Measurements from ENCODE around the gene CTTN. TPM values are rescaled to one million over a fixed set of nuclear protein-coding genes. Genes with fewer than 3 reads are reported as not detected.

The CTTN gene
- total RNA-seq, 4 donors from 2014 or later: 111 to 164 (median 146) TPM

DNA sequence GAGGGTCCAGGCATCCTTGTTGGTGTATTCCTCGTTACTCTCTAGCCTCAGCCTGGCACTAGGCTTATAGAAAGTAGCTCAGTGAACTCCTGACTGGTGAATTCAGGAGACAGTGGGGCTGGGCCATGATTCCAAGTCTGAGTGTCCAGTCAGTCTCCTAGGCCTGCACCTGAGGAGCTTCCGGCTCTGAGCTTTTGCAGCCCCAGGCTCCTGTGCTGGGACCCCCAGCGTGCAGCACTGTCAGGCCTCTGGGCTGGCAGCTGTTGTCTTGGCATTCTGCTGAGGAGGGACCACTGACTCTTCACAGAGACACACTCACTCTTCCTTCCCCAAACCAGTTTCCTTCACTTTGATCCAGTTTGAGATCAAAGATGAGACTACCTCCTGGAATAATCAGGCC, 82.4 kb downstream of the CTTN start:
- H3K4me3 ChIP-seq: no peak overlapping the region
- WGBS: 88% methylated on average over 3 of the region's 3 CpGs
- intact Hi-C loops (cut with DNase I): no loop called here

DNA sequence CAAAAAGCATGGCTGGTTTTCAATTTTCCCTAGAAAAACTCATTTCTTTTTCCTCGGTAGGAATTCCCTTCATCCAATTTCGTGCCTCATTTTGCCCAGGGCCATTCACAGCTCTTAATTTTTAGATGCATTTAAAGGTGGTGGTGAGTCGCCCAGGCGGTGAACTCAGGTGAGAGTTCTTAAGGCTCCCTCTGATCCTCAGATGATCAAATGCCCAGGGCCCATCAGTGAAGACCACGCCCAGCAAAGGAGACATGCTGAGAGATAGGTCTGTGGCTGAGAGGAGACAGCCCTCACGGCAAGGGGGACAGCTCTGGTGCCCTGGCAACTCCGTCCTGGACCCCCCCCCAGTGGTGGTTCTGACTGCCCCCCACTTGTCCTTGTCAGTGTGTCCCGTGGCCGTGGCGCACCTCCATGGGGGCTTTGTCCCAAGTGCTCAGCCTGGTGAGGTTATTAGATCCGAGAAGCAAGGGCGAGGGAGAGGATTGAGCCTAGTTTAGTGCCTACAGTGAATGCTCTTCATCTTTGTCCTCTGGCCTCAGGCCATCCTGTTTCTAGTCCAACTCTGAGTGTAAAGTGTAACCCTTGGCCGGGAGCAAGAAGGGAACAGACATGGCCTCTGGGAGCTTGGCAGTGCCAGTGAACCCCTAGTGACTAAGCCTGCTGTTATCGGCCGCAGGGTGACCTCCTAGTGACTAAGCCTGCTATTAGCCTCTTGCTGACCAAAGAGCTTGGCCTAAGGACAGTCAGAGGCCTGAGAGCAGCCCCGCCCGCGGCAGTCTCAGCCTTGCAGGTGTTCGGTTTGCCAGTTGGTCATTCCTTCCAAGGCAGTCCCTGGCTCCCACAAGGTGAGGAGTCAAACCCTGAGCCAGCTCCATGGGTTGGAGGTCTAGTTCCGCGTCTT, 83.5 kb downstream of the CTTN start:
- 83% methylated on average over 19 of the region's 21 CpGs for WGBS
- Histone ChIP-seq H3K27ac (replicated peaks in 1 of 4) (peak overlapping the region in 3 of 4 donors; percentile 22 to 63 (median 44)), H3K9me3 (no peaks in the 10 kb centered on the region), H3K4me3 (no peak overlapping the region), H3K4me1 (peaks cover 9 to 15% (median 14%) of the 10 kb centered on the region in 4 donors), H3K27me3 (no peaks in the 10 kb centered on the region), H3K36me3 (peaks cover 0 to 21% (median 5%) of the 10 kb centered on the region in 4 donors)
- no peak for TF ChIP-seq EP300 (IDR thresholded peaks at IDR 0.05)
- TF ChIP-seq, protein P1, sequence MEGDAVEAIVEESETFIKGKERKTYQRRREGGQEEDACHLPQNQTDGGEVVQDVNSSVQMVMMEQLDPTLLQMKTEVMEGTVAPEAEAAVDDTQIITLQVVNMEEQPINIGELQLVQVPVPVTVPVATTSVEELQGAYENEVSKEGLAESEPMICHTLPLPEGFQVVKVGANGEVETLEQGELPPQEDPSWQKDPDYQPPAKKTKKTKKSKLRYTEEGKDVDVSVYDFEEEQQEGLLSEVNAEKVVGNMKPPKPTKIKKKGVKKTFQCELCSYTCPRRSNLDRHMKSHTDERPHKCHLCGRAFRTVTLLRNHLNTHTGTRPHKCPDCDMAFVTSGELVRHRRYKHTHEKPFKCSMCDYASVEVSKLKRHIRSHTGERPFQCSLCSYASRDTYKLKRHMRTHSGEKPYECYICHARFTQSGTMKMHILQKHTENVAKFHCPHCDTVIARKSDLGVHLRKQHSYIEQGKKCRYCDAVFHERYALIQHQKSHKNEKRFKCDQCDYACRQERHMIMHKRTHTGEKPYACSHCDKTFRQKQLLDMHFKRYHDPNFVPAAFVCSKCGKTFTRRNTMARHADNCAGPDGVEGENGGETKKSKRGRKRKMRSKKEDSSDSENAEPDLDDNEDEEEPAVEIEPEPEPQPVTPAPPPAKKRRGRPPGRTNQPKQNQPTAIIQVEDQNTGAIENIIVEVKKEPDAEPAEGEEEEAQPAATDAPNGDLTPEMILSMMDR (IDR thresholded peaks at IDR 0.05): no peak
- TF ChIP-seq POLR2AphosphoS5 (IDR thresholded peaks at IDR 0.05): no peak
- no peak for TF ChIP-seq POLR2A (IDR thresholded peaks at IDR 0.05; ENCODE audit: low read depth)
- intact Hi-C loops (cut with DNase I): no loop called here
- no peak for DNase-seq (ENCODE audit: extremely low spot score)

More for the DNA sequence above, 82.4 kb downstream of the CTTN start:
- TF ChIP-seq POLR2A (IDR thresholded peaks at IDR 0.05; ENCODE audit: low read depth) (no peak), POLR2AphosphoS5 (IDR thresholded peaks at IDR 0.05) (no peak), EP300 (IDR thresholded peaks at IDR 0.05) (no peak)
- TF ChIP-seq, protein P1 (IDR thresholded peaks at IDR 0.05): no peak
- DNase-seq (ENCODE audit: extremely low spot score): no peak
- H3K27ac ChIP-seq (replicated peaks in 1 of 4): no peak overlapping the region
- H3K27me3 ChIP-seq: no peaks in the 10 kb centered on the region
- peaks cover 0 to 13% (median 0%) of the 10 kb centered on the region in 4 donors for H3K36me3 ChIP-seq
- H3K4me1 ChIP-seq: peaks cover 9 to 15% (median 14%) of the 10 kb centered on the region in 4 donors
- no peaks in the 10 kb centered on the region for H3K9me3 ChIP-seq

DNA sequence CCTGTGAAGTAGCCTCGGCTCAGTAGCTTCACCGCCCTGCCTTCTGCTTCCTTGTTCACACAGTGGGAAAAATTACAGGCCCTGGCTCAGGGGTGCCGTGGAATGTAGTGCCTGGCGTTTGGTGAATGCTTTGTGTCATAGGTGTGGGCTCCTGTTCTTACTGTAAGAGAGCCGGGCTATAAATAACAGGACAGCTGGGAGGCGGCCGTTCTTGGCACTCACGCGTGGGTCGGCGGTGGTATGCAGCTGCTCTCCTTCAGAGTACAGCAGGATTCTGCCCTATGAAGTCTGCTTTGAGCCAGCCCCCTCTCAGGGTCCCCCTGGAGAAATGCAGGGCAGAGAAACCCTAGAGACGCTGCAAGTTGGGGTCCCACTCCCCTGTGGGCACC, 84.2 kb downstream of the CTTN start:
- H3K4me3 ChIP-seq: no peak overlapping the region
- DNase-seq (ENCODE audit: extremely low spot score): no peak
- 31% methylated on average over 7 of the region's 12 CpGs for WGBS
- peaks cover 0 to 22% (median 7%) of the 10 kb centered on the region in 4 donors for H3K36me3 ChIP-seq
- H3K4me1 ChIP-seq: peaks cover 9 to 15% (median 14%) of the 10 kb centered on the region in 4 donors
- TF ChIP-seq POLR2A (IDR thresholded peaks at IDR 0.05; ENCODE audit: low read depth) (no peak), EP300 (IDR thresholded peaks at IDR 0.05) (no peak), POLR2AphosphoS5 (IDR thresholded peaks at IDR 0.05) (no peak)
- H3K27me3 ChIP-seq: no peaks in the 10 kb centered on the region
- intact Hi-C loops (cut with DNase I): no loop called here
- no peaks in the 10 kb centered on the region for H3K9me3 ChIP-seq
- peak overlapping the region in 3 of 4 donors; percentile 22 to 63 (median 44) for H3K27ac ChIP-seq (replicated peaks in 1 of 4)

DNA sequence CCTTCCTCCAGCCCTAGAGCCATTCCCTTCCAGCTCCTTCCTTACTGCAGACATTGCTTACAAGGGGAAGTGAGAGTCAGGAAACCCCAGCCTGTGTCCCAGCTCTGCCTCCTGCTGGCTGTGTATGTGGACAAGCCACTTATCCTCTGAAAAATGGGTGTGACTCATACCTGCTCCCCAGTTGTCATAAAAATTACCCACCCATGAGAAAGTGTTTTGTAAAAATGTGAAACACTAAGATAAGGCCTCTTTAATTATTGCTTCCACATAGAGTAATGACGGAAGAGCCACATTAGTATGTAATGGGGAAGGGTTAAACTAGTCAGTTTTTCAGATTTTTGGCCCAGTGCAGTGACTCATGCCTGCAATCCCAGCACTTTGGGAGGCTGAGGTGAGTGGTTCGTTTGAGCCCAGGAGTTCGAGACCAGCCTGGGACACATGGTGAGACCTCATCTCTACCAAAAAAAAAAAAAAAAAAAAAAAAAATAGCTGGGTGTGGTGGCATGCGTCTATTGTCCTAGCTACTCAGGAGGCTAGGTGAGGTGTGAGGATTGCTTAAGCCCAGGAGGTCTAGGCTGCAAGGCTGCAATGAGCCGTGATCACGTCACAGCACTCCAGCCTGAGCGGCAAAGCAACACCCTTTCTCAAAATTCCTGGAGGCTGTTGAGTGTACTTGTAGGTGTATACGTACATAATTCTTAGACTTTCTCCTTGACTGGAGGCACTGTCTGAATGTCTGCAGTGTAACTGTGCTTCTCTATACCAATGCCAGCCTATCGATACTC, 84.9 kb downstream of the CTTN start:
- Histone ChIP-seq H3K36me3 (peaks cover 0 to 22% (median 7%) of the 10 kb centered on the region in 4 donors), H3K4me1 (peaks cover 9 to 15% (median 14%) of the 10 kb centered on the region in 4 donors), H3K9me3 (no peaks in the 10 kb centered on the region), H3K27ac (replicated peaks in 1 of 4) (peak overlapping the region in 2 of 4 donors; percentile 44 to 63), H3K4me3 (no peak overlapping the region), H3K27me3 (no peaks in the 10 kb centered on the region)
- WGBS: 82% methylated on average over 9 of the region's 9 CpGs
- intact Hi-C loops (cut with DNase I): no loop called here
- DNase-seq (ENCODE audit: extremely low spot score): no peak
- TF ChIP-seq, protein P1 (IDR thresholded peaks at IDR 0.05): peak; percentile 20 to 43 (median 30)
- TF ChIP-seq EP300 (IDR thresholded peaks at IDR 0.05): no peak

- DNase-seq (ENCODE audit: extremely low spot score): no peak
- WGBS: 82% methylated on average over 2 of the region's 2 CpGs
- TF ChIP-seq POLR2AphosphoS5 (IDR thresholded peaks at IDR 0.05): no peak
- no peak for TF ChIP-seq POLR2A (IDR thresholded peaks at IDR 0.05; ENCODE audit: low read depth)
- TF ChIP-seq, protein P1 (IDR thresholded peaks at IDR 0.05): no peak
- no peak for TF ChIP-seq EP300 (IDR thresholded peaks at IDR 0.05)
- no peak overlapping the region for H3K27ac ChIP-seq (replicated peaks in 1 of 4)
- no peak overlapping the region for H3K4me3 ChIP-seq
- peaks cover 9 to 15% (median 14%) of the 10 kb centered on the region in 4 donors for H3K4me1 ChIP-seq
- no peaks in the 10 kb centered on the region for H3K9me3 ChIP-seq
- intact Hi-C loops (cut with DNase I): no loop called here
- no peaks in the 10 kb centered on the region for H3K27me3 ChIP-seq
- peaks cover 0 to 22% (median 7%) of the 10 kb centered on the region in 4 donors for H3K36me3 ChIP-seq
Observed at GRCh38 chr11:70483917-70484316, 85.6 kb downstream of the CTTN start.
